B cell (primary cell): ENCODE data around the gene RTTN.

Source experiments
- CTCF ChIP-seq: fragments of 200-600 bp; IDR thresholded peaks from one replicate; pipeline ENCODE4 v1.8.0; 2022; ENCODE audit warnings: antibody characterized with exemption, mild to moderate bottlenecking
- EZH2 ChIP-seq: IDR thresholded peaks from 2 replicates; pipeline ENCODE4 v1.6.1; 2012; ENCODE audit warnings: borderline replicate concordance, low read depth, mild to moderate bottlenecking, moderate library complexity, low read length; ENCODE audit not compliant: insufficient read depth, poor library complexity, severe bottlenecking

GRCh38 chr18:70221156-70221914 lies 15.8 kb upstream of the RTTN start:
- TF ChIP-seq EZH2 (no peak), CTCF (no peak)
